PFSK-1 (cell line): ENCODE results near the gene PARN.

Source experiments
- FOXP2 ChIP-seq: optimal IDR thresholded peaks from 2 replicates; pipeline ENCODE3; 2011; ENCODE audit warnings: borderline replicate concordance, control low read depth, inconsistent platforms; ENCODE audit not compliant: insufficient read depth; ENCODE audit errors: extremely low read length, extremely low read depth
- POLR2AphosphoS5 ChIP-seq: IDR thresholded peaks from 2 replicates; pipeline ENCODE4 v1.6.1; 2012; ENCODE audit warnings: low read depth, mild to moderate bottlenecking, control low read depth, low read length, moderate library complexity
- TAF1 ChIP-seq: IDR thresholded peaks from 2 replicates; pipeline ENCODE4 v1.6.1; 2012; ENCODE audit warnings: low read length, control low read depth, borderline replicate concordance; ENCODE audit not compliant: insufficient read depth
- TF ChIP-seq, protein P1 (sequence below), 2 experiments: IDR thresholded peaks; 2 replicates each; pipeline versions ENCODE4 v1.6.1 to v1.8.0; 2011 to 2012; ENCODE audit warnings: low read depth in 2 of 2, low read length in 2 of 2, control low read depth in 1 of 2, inconsistent platforms in 1 of 2, mild to moderate bottlenecking in 1 of 2, moderate library complexity in 1 of 2; ENCODE audit not compliant: insufficient read depth in 1 of 2

GRCh38 chr16:14549789-14550153 lies 80.3 kb downstream of the PARN start:
- TF ChIP-seq POLR2AphosphoS5: no peak
- TF ChIP-seq TAF1: no peak
- TF ChIP-seq, protein P1, sequence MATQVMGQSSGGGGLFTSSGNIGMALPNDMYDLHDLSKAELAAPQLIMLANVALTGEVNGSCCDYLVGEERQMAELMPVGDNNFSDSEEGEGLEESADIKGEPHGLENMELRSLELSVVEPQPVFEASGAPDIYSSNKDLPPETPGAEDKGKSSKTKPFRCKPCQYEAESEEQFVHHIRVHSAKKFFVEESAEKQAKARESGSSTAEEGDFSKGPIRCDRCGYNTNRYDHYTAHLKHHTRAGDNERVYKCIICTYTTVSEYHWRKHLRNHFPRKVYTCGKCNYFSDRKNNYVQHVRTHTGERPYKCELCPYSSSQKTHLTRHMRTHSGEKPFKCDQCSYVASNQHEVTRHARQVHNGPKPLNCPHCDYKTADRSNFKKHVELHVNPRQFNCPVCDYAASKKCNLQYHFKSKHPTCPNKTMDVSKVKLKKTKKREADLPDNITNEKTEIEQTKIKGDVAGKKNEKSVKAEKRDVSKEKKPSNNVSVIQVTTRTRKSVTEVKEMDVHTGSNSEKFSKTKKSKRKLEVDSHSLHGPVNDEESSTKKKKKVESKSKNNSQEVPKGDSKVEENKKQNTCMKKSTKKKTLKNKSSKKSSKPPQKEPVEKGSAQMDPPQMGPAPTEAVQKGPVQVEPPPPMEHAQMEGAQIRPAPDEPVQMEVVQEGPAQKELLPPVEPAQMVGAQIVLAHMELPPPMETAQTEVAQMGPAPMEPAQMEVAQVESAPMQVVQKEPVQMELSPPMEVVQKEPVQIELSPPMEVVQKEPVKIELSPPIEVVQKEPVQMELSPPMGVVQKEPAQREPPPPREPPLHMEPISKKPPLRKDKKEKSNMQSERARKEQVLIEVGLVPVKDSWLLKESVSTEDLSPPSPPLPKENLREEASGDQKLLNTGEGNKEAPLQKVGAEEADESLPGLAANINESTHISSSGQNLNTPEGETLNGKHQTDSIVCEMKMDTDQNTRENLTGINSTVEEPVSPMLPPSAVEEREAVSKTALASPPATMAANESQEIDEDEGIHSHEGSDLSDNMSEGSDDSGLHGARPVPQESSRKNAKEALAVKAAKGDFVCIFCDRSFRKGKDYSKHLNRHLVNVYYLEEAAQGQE (IDR thresholded peaks at IDR 0.05; ENCODE audit: insufficient read depth in 1 of 2, low read depth in 2 of 2, low read length in 2 of 2): no peak
- TF ChIP-seq FOXP2: no peak
